Endothelial cell of umbilical vein (primary cell): ENCODE results near the gene AGA. TPM values are rescaled to one million over a fixed set of nuclear protein-coding genes. Genes with fewer than 3 reads are reported as not detected.

Experiments used
- polyA plus RNA-seq, 4 experiments: library from polyadenylated mRNA; depleted of rRNA in 3 of 4; stranded (reverse) in 3 of 4; unstranded in 1 of 4; fragments of >200 nt; gene quantifications; 2 replicates each; pipeline versions ENCODE4 v1.2.1 to v1.2.3, GENCODE V29; 2011 to 2012; ENCODE audit warnings: missing spikeins in 1 of 4
- total RNA-seq: library from RNA; stranded (reverse); gene quantifications from 2 replicates; pipeline ENCODE4 v1.2.3, GENCODE V29; 2021

Gene AGA
- total and polyA plus RNA-seq, 2 donors (not counting 3 experiments of a cell fraction or from before 2014, with no cell fraction given), result 14.1 to 16.9 TPM

Other genes with a start within 250 kb of the AGA start
- gene NEIL3, start 132.6 kb downstream of the AGA start, total RNA-seq, result 6.9 and 8.2 TPM in 2 replicates
- 3.2 and 3.7 TPM in 2 replicates for gene NEIL3, start 132.6 kb downstream of the AGA start, polyA plus RNA-seq